ENCODE results near the gene APOBEC3G.

APOBEC3G gene

GRCh38 chr22:39129081-39129480 is 52.0 kb downstream of the APOBEC3G start:
- in situ Hi-C loops (cut with HindIII; ENCODE audit: low pct_ligation_motif_present, low sequenced_read_pairs), result no loop called here
- Histone ChIP-seq H3K27me3 (replicated peaks) (peaks cover 3% of the 10 kb centered on the region), H3K4me3 (ENCODE audit: low read depth, low read length) (no peak overlapping the region), H3K27ac (no peak overlapping the region), H3K36me3 (replicated peaks) (no peaks in the 10 kb centered on the region)
- no peak for TF ChIP-seq CTCF (IDR thresholded peaks at IDR 0.05; ENCODE audit: low read depth, low read length, missing control alignments)
- DNase-seq, result no peak

- no peak for DNase-seq
- H3K36me3 ChIP-seq (replicated peaks), result no peaks in the 10 kb centered on the region
- TF ChIP-seq CTCF (IDR thresholded peaks at IDR 0.05; ENCODE audit: low read depth, low read length, missing control alignments), result no peak
- peaks cover 3% of the 10 kb centered on the region for H3K27me3 ChIP-seq (replicated peaks)
- in situ Hi-C loops (cut with HindIII; ENCODE audit: low pct_ligation_motif_present, low sequenced_read_pairs), result no loop called here
- no peak overlapping the region for H3K4me3 ChIP-seq (ENCODE audit: low read depth, low read length)
- H3K27ac ChIP-seq, result no peak overlapping the region
Measured at GRCh38 chr22:39129746-39130145, 52.7 kb downstream of the APOBEC3G start.

GRCh38 chr22:39130152-39130704 is 53.2 kb downstream of the APOBEC3G start:
- TF ChIP-seq CTCF (IDR thresholded peaks at IDR 0.05; ENCODE audit: low read depth, low read length, missing control alignments), result no peak
- DNase-seq, result no peak
- in situ Hi-C loops (cut with HindIII; ENCODE audit: low pct_ligation_motif_present, low sequenced_read_pairs), result no loop called here

GRCh38 chr22:39130892-39131855 is 54.1 kb downstream of the APOBEC3G start:
- no peak overlapping the region for H3K4me3 ChIP-seq (ENCODE audit: low read depth, low read length)
- no peak for TF ChIP-seq CTCF (IDR thresholded peaks at IDR 0.05; ENCODE audit: low read depth, low read length, missing control alignments)
- H3K36me3 ChIP-seq (replicated peaks), result no peaks in the 10 kb centered on the region
- no peak for DNase-seq
- H3K27ac ChIP-seq, result no peak overlapping the region
- in situ Hi-C loops (cut with HindIII; ENCODE audit: low pct_ligation_motif_present, low sequenced_read_pairs), result no loop called here
- peaks cover 3% of the 10 kb centered on the region for H3K27me3 ChIP-seq (replicated peaks)

More at GRCh38 chr22:39130152-39130704, 53.2 kb downstream of the APOBEC3G start:
- Histone ChIP-seq H3K27ac (no peak overlapping the region), H3K27me3 (replicated peaks) (peaks cover 3% of the 10 kb centered on the region), H3K36me3 (replicated peaks) (no peaks in the 10 kb centered on the region), H3K4me3 (ENCODE audit: low read depth, low read length) (no peak overlapping the region)

GRCh38 chr22:39132281-39132680 is 55.2 kb downstream of the APOBEC3G start:
- peaks cover 3% of the 10 kb centered on the region for H3K27me3 ChIP-seq (replicated peaks)
- in situ Hi-C loops (cut with HindIII; ENCODE audit: low pct_ligation_motif_present, low sequenced_read_pairs), result no loop called here
- H3K4me3 ChIP-seq (ENCODE audit: low read depth, low read length), result no peak overlapping the region
- H3K36me3 ChIP-seq (replicated peaks), result no peaks in the 10 kb centered on the region
- DNase-seq, result no peak
- no peak for TF ChIP-seq CTCF (IDR thresholded peaks at IDR 0.05; ENCODE audit: low read depth, low read length, missing control alignments)
- H3K27ac ChIP-seq, result no peak overlapping the region

Data from brain microvascular endothelial cell (primary cell).